Inferior parietal cortex (tissue), 1 donor: ENCODE measurements around the gene PGM3.

Source experiments
- DNase-seq: peaks from one replicate; pipeline ENCODE4 v3.0.0-alpha.2; 2016; ENCODE audit errors: extremely low spot score

The PGM3 gene

GRCh38 chr6:83117802-83118201 lies 75.3 kb downstream of the PGM3 start:
- DNase-seq, result no peak
